HuH-7.5 (cell line): ENCODE measurements around the gene KCNQ5.

Experiments
- DNase-seq: peaks from one replicate; pipeline ENCODE4 v3.0.0; 2011; ENCODE audit warnings: low spot score

Gene KCNQ5

DNA sequence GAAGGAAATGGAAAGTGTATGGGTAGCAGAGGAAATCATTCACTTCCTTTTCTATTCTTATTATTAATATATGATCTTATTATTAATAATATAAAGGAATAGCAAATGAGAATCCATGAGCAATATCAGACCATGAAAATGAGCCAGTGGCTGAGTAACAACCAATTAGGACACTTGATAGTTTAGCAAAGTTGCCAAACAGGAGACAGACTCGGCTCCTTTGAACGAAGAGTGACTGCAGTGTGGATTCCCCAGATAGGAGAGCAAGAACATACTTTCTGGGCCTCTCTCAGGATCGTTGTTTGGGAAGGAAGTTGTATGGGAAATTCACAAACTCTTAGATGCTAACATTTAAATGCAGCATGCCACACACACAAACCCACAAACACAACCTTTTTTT is 381.4 kb downstream of the KCNQ5 start:
- no peak for DNase-seq

DNA sequence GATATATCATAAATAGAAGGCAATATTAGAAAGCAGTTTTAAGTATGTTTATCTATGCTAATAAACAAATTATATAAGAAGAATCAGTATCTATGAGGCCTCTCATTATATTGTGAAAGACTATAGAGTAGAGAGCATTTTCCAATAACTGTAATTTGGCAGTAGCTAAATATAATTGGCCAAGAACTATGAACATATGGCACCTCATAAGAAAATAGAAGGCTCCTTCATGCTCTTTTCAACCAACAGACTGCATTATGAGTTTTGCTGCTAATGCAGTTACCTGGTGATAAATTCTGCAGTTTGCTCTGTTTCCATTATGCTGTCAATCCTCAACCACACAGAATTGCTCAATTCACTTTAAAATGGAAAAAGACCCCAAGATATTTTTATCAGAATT is 382.4 kb downstream of the KCNQ5 start:
- no peak for DNase-seq

DNA sequence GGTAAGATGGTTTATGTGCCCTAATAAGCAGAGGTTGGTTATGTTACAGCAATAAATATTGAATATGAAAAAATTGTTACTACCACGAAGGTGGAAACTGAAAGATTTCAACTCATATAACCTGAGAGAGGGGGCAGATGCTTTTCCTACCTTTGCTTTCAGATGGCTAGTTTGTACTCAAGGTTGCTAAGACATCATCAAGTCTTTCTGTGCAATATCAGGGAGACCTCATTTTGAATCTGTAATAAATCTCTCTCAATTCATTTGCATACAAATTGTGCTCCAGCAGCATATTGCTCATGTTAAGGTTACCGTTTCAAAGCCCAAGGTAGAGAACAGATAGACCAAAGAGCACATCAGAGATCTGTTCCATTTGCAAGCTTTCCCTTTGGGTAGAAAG is 383.0 kb downstream of the KCNQ5 start:
- no peak for DNase-seq

DNA sequence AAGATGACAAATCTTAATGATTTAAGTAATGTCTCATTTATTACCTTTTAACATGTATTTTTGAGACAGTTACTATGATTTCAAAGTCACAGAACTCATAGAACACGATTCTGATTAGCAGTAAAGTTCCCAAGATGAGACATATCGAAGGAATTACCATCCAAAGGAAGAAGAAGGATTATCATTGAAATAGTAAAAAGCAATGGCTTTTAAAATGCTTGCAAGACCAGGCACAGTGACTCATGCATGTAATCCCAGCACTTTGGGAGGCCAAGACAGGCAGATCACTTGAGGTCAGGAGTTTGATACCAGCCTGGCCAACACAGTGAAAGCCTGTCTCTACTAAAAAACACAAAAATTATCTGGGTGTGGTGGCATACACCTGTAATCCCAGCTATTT is 384.3 kb downstream of the KCNQ5 start:
- DNase-seq = no peak

DNA sequence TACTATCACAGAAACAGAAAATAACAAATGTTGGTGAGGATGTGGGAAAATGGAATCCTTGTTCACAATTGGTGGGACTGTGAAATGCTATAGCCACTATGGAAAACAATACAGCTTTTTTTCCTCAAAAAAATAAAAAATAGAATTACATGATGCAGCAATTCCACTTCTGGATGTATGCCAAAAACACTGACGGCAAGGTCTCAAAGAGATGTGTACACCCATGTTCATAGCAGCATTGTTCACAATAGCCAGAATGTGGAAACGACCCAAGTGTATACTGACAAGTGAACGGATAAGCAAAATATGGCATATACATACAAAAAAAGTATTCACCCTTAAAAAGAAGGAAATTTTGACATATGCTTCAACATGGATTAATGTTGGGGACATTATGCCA is 390.1 kb downstream of the KCNQ5 start:
- DNase-seq = no peak

DNA sequence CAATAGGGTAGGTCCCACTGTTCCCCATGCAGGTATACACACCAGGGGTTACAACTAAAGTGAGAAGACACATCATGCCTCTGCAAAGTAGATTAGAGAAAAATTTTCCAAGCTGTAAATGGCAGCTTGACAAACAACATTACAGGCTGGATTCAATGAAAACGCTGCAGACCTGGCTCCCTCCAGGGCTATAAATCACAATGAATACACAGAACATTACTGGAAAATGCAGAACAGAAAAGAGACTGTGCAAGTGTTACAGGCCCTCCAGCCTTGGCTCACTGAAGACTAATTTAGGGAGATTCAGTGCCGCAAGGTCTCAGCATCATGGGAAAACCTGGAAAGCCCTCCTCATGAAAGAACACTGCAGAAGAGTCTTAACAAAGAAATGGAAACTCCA is 395.6 kb downstream of the KCNQ5 start:
- no peak for DNase-seq

DNA sequence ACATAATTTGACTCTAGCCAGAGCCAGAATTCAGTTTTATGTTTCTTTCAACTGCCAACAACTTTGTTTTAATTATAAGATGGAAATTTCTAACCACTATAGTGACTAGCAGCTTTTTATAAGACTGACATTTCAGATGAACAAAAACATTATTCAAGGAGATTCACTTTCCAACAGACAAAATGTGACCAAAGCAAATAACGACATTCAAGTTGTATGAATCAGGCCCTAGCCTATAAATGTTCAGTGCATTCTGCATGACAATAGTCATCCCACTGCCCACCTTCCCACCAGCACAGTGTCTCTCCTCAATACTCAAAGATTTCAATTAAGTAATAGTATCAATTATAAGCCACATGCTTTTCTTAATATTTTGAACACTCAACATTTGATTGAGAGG is 402.7 kb downstream of the KCNQ5 start:
- no peak for DNase-seq

DNA sequence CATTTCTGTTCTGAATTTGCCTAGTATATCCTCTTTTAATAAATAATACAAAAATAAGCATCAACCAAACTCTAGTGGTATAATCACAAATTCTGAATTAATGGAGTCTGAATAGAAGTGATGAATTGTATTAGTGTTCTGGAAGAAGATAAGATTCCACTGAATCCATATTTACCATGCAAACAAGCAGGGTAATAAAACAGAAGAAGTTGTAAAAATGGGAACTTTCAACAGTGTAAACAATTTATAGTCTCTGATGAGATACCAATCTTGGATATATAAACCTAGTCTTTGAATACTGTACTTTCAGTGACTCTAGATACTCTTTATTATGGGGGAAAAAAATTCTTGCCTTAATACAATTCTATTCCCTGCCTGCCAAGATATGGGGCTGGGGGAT is 405.8 kb downstream of the KCNQ5 start:
- DNase-seq = no peak

DNA sequence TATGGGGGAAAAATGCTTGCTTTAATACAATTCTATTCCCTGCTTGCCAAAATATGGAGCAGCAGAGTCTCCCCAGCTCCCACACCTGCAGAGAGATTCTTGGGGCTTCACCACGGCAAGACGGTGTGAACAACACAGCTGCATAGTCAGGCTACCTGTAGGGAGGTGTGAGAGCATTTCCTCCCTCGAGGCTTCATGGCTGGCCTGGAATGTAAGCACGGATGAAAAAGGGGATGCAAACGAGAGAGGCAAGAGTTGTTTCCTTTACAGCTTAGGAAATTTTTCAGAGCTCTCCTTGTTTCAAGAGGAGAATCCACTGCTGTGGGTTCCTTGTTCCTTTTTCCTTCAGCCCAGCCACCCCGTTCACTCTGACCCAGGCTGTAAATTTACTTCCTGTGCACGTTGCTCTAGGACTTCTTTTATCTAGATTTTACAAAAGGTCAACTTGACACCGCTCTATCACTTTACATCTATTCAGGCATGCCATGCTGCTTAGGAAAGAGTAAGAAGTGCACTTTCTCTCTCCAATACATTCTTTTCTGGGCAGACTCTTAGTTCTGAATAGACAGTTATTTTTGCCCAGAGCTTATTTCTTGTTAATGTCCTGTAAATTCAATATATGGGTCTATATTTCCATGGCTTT is 406.4 kb downstream of the KCNQ5 start:
- DNase-seq = no peak

DNA sequence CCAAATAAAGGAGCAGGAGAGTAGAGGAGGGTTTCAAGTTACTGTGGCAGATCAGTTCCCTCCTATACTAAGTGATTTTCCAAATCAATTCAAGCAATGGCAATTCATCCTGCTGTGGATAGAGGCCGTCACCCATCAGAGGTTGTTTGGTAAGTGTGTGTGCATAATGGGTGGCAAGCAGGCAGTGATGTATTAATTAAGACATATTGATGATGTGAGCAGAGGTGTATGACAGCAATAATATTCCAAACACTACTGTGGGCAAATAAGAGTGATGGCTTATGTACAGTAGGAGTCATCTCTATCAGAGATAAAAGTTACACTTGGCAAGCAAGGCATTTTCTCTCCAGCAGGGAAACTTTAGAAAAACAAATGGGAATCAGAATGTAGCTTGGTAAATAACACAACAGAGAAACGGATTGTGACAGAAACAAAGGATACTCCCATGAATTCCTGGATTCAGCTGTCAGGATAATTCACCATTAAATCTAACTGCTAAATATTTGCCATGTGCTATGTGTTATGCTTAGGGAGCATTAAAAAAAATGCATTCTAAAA is 407.1 kb downstream of the KCNQ5 start:
- no peak for DNase-seq

DNA sequence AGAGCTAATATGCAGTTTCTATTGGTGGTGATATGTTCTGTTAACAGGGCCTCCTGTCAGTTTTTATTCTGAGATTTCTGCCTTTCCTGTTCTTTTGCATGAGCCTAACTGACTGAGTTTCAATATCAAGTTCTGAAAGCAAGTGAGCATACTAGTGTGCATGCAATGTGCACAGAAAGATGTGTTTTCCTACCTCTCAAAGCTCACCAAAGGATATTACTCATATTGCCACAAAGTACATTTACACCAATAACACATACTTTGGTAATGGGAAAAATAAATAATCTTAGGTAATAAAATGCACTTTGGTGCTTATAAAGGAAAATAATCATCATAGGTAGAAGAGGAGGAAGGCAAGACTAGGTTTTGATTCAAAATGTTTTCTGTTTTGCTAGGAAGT is 408.4 kb downstream of the KCNQ5 start:
- DNase-seq = no peak

DNA sequence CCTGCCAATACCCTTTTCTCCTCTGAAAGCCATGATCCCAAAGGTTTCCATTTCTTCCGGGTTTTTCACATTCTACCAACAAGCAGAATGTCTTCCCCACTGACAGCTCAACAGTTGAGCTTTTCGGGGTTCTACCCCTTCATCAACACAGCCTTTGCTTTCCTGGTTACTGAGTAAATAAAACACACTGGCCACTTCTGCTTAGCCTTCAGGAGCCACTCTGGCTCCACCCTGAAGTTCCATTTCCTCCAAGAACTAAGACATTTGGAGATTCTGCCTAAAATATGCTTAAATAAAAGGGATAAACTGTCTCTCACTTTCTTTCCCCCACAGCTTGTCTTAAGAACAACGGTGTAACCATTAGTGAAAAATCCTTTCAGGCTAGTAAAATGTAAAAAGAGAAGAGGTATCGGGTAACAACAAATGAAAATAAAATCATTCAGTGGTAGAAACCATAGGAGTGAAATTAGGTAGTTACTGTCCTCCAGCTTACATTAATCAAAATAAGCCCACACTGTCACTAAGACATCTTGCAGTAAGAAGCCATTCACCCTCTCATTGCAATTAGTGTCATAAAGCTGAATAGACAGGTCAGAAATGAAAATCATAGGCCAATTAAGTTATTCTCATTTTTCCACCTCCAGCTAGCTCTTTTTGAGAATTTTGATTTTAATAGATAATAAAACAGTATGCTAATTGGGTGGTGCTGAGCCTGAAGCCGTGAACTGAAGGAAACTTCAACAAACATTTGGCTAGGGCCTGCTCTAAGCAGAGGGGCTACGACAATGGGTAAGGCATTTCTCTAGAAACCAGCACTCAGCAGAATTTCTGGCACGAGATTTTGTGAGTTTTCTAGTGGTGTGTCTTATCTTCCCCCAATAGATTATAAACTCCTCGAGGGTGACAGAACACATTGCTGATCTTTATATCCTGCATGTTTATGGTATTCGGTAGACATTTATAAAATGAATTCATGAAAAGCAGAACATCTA is 409.2 kb downstream of the KCNQ5 start:
- no peak for DNase-seq

DNA sequence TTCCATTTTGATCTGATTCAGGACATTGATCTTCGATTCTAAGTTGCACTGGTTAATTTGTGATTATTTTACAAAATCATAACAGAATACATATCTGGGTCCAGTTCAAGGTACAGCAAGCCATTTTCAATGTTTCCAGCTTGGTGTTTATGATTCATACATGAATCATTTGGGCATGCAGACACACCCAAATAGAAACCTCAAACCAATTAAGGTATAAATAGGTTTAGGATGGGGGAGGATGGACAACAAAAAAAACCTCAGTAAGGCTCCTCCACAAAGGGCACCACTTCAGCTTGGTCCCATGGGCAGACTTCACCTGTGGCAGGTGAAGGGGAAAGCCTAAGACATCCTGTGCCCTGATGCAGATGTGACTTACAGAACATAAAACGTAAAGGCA is 410.7 kb downstream of the KCNQ5 start:
- no peak for DNase-seq

DNA sequence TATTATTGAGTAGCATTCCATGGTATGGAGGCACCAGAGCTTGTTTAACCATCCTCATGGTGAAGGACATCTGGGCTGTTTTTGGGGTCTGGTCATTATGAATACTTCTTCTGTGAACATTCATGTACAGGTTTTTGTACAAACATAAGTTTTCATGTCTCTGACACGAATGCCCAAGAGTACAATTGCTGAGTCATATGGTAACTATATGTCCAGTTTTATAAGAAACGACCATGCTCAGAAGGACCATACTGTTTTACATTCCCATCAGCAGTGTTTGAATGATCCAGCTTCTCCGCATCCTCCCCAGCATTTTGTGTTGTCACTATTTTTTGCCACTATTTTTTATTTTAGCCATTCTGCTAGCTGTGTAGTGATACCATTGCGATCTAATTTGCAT is 414.8 kb downstream of the KCNQ5 start:
- no peak for DNase-seq

DNA sequence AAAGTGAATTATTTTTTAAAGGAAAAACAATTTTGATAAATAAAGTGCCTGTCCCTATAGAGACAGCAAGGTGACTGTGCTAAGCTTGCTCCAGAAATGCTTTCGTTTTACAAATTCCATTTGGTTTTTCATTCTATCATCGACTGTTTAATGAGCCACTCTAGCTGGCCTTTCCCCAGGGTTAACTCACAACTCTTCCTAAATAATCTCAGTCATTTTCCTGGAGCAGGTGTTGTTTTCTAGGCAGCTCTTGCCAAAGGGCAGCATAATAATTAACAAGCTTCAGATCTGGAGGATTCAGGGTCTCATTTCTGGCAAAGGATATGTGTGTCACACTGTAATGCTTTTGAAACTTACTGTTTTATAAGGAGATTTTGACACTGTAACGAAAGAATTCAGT is 419.2 kb downstream of the KCNQ5 start:
- no peak for DNase-seq

DNA sequence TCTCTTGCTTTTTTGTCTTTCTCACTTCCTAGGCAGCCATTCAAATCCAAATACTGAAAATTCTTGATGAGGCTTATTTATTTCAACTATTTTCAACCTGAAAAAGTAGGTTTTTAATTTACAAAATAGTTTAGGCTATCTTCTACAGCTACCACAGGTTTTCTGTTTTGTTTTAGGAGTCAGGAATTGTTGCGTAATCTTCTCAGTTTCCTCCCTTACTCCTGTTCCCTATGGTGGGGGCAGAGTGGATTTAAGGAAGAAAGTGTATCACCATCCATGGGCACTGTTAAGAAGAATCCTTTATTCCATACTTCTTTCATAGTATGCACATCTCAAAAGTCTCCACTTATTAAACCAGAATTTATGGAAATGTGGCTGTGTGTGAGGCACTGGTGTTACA is 421.0 kb downstream of the KCNQ5 start:
- DNase-seq = no peak

DNA sequence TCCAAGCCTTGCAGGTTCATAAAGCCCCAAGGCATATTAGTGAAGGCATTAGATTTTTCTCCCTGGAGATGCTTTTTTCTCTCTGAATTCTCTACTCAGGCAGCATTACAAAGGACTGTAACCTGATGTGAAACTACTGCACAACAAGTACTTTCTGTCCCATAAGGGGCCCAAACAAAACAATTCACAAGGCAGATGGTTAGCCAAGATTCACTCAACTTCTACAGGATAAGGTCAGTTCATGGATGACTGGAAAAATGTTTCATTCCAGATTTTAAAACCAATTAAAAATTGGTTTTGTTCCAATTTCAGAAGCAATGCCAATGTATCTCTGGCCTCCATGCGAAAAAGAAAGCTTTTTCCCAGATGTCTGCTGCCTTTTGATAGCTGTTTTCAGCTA is 421.6 kb downstream of the KCNQ5 start:
- DNase-seq = no peak

DNA sequence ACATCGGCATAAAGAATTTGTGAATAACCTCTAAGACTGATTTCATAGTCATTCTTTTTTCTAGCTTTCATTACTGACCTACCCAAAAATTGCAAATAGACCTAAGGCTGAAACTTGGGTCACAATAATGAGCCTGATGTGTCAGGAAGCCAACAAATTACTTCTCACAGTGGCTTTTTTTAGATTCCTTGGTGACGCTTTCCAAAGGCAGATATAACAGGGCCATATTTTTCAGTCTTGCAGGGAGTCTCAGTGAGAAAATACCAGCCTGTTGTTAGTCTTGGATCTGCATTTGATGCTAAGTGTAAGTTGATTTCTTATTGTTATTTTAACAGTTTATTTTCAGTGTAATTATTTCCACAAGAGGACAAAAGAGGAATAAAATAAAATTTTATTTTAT is 423.7 kb downstream of the KCNQ5 start:
- DNase-seq = no peak

DNA sequence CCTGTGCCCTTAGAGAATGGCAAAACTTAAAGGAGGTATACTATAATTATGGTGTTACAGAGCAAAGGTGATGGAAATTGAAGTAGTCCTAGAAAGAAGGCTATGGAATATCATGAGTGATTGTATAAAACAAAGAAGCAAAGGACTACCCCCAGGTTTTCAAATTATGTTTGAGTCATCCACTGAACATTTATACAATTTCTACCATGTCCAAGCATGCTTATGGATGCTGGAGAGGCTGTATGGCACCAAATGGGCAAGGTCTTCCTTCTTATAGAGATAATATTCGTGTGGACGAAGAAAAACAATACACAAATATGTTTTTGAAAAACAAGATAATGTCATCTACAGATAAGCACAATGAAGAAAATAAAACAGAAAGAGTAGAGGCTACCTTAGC is 425.9 kb downstream of the KCNQ5 start:
- DNase-seq = no peak

DNA sequence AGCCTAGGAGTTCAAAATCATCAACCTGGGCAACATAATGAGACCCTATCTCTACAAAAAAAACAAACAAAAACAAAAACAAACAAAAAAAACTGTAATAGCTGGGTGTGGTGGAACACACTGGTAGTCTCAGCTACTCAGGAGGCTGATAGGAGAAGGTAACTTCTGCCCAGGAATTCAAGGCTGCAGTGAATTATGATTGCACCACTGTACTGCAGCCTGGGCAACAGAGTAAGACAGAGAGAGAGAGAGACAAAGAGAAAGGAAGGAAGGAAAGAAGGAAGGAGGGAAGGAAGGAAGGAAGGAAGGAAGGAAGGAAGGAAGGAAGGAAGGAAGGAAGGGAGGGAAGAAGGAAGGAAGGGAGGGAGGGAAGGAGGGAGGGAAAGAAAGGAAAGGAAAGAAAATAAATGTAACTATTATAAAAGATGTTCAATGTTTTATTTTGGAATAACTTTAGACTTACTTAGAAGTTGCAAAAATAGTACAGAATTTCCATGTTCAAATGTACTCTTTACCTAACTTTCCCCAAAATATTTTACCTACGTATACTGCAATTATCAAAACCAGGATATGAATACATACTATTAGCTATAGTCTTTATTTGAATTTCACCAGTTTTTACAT is 428.2 kb downstream of the KCNQ5 start:
- DNase-seq = no peak

DNA sequence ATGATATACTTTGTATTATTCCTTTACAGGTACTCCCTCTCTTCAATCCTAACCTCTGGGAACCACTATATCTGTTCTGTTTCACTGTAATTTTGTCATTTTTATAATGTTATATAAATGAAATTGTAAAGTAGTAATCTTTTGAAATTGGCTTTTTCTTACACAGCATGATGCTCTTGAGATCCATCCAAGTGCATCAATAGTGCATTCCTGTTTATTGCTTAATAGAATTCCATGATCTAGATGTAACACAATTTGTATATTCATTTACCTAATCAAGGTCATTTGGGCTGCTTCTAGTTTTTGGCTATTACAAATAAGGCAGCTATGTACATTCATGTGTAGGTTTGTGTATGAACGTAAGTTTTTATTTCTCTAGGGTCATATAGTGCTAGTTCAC is 428.8 kb downstream of the KCNQ5 start:
- no peak for DNase-seq

DNA sequence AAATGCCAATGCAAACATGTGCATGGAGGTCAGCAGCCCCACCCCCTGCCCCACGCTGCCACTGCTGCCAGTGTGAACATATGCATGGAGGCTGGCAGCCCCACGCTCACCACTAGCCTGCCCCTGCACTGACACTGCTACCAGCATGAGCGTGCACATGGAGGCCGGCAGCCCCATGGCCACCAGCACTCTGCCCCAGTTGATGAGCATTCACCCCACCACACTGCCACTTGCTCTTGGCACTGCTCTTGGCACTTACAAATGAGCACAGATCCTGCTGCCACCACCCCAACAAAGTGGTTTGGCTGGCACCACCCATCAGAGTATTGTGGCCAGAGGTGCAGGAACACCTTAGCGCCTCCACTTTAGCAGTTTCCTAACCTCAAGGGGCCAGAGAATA is 429.3 kb downstream of the KCNQ5 start:
- DNase-seq = no peak

DNA sequence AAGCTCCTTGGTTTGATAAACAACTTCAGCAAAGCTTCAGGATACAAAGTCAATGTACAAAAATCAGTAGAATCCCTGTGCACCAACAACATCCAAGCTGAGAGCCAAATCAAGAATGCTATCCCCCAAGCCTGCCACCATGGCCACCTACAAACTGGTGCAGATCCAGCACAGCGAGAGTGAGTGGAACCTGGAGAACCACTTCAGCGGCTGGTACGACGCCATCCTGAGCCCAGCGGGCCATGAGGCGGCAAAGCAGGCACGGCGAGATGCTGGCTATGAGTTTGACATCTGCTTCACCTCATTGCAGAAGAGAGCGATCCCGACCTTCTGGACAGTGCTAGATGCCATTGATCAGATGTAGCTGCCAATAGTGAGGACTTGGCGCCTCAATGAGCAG is 433.1 kb downstream of the KCNQ5 start:
- no peak for DNase-seq
